HCT116 (cell line): Measurements from ENCODE around the gene MYH11. TPM values are rescaled to one million over a fixed set of nuclear protein-coding genes. Genes with fewer than 3 reads are reported as not detected.
A peak's percentile ranks its signal among the peaks of the same experiment; 100 is the strongest.

Source experiments
- ATAC-seq: fragments of 200-7000 bp; cut with Tn5 transposase; 2 replicates; pipeline ENCODE4 v1.9.1; 2020; ENCODE audit warnings: mild to moderate bottlenecking, moderate library complexity
- BruUV-seq: library from RNA; stranded (reverse); fragments of 400-500 nt; replicated peaks from 2 replicates; lab custom pipeline; 2021; lab: Mats Ljungman, UMichigan
- CTCF ChIA-PET: fragments of 300-600 bp; sonication (Branson Sonifier 250); formaldehyde crosslinking; loops from one replicate; lab custom pipeline; 2021; ENCODE audit warnings: antibody characterized with exemption; lab: Charles Lee
- POLR2A ChIA-PET: fragments of 300-600, 350-600 bp; sonication (Branson Sonifier 250); formaldehyde crosslinking; loops from one replicate; lab custom pipeline; 2021; ENCODE audit warnings: antibody characterized with exemption; lab: Charles Lee
- RAD21 ChIA-PET, 2 experiments: fragments of 300-600 bp; sonication (Branson Sonifier 250); formaldehyde crosslinking; loops; one replicate each; lab custom pipeline; 2023; ENCODE audit warnings: low total read pairs in 2 of 2; ENCODE audit not compliant: uncharacterized antibody in 2 of 2, unreplicated experiment in 2 of 2, low non-redundant PET in 1 of 2; lab: Charles Lee
- DNase-seq: peaks from one replicate; pipeline ENCODE4 v3.0.0-alpha.2; 2010; ENCODE audit warnings: low read depth, low spot score
- H2AFZ ChIP-seq: fragments of 200-600 bp; shearing (Covaris generic), sonication (generic); 2 replicates; pipeline ENCODE4 v1.6.1; 2017; ENCODE audit warnings: low read depth, mixed run types, mixed read lengths, antibody characterized with exemption, low read length; ENCODE audit not compliant: poor library complexity, severe bottlenecking
- H3K27ac ChIP-seq: 2 replicates; pipeline ENCODE4 v1.5.1; 2012; ENCODE audit warnings: low read depth, low read length
- H3K27me3 ChIP-seq: fragments of 200-600 bp; sonication (generic); 2 replicates; pipeline ENCODE4 v1.6.1; 2016; ENCODE audit warnings: mixed run types, low read length, mixed read lengths; ENCODE audit not compliant: insufficient read depth
- H3K36me3 ChIP-seq, 2 experiments: fragments of 200-500 bp in 1 of 2; fragments of 200-600 bp in 1 of 2; sonication (Bioruptor generic) in 1 of 2; sonication (generic) in 1 of 2; 2 replicates each; pipeline versions ENCODE4 v1.5.1 to v1.6.1; 2014 to 2016; ENCODE audit warnings: low read length in 2 of 2, inconsistent platforms in 1 of 2, mixed read lengths in 1 of 2, mixed run types in 1 of 2; ENCODE audit not compliant: insufficient read depth in 2 of 2, control insufficient read depth in 1 of 2
- H3K4me1 ChIP-seq, 2 experiments: fragments of 200-600 bp in 1 of 2; sonication (generic) in 1 of 2; 2 replicates each; pipeline versions ENCODE4 v1.5.1 to v1.6.1; 2012 to 2017; ENCODE audit warnings: low read length in 2 of 2, inconsistent platforms in 1 of 2, mild to moderate bottlenecking in 1 of 2, mixed read lengths in 1 of 2, mixed run types in 1 of 2, moderate library complexity in 1 of 2; ENCODE audit not compliant: insufficient read depth in 2 of 2, control insufficient read depth in 1 of 2
- H3K4me2 ChIP-seq: fragments of 200-600 bp; sonication (generic); 2 replicates; pipeline ENCODE4 v1.6.1; 2017; ENCODE audit warnings: mixed run types, low read length, mixed read lengths
- H3K4me3 ChIP-seq, 2 experiments: fragments of 200-600 bp in 1 of 2; sonication (generic) in 1 of 2; replicated peaks in 1 of 2; 2 replicates each; pipeline ENCODE4 v1.5.1; 2011 to 2016; ENCODE audit warnings: low read length in 2 of 2, control low read depth in 1 of 2, low read depth in 1 of 2, mild to moderate bottlenecking in 1 of 2, mixed read lengths in 1 of 2, mixed run types in 1 of 2
- H3K79me2 ChIP-seq: fragments of 200-600 bp; sonication (generic); 2 replicates; pipeline ENCODE4 v1.6.1; 2017; ENCODE audit warnings: mild to moderate bottlenecking, mixed run types, low read length, moderate library complexity, mixed read lengths; ENCODE audit not compliant: insufficient read depth
- H3K9ac ChIP-seq: fragments of 200-600 bp; sonication (generic); 2 replicates; pipeline ENCODE4 v1.6.1; 2016; ENCODE audit warnings: low read length, mixed read lengths
- H3K9me2 ChIP-seq: fragments of 200-600 bp; sonication (generic), shearing (Covaris generic); 2 replicates; pipeline ENCODE4 v1.6.1; 2017; ENCODE audit warnings: mixed run types, mild to moderate bottlenecking, moderate library complexity; ENCODE audit not compliant: insufficient read depth
- H3K9me3 ChIP-seq, 2 experiments: fragments of 200-500 bp in 1 of 2; fragments of 200-600 bp in 1 of 2; sonication (Bioruptor generic) in 1 of 2; sonication (generic) in 1 of 2; 2 replicates each; pipeline ENCODE4 v1.6.1; 2014 to 2017; ENCODE audit warnings: low read length in 2 of 2, mixed read lengths in 2 of 2, inconsistent platforms in 1 of 2, low read depth in 1 of 2, mild to moderate bottlenecking in 1 of 2, mixed run types in 1 of 2, moderate library complexity in 1 of 2; ENCODE audit not compliant: control insufficient read depth in 1 of 2, insufficient read depth in 1 of 2
- H4K20me1 ChIP-seq: fragments of 200-600 bp; sonication (generic), shearing (Covaris generic); 2 replicates; pipeline ENCODE4 v1.6.1; 2017; ENCODE audit warnings: mixed run types, mild to moderate bottlenecking, moderate library complexity; ENCODE audit not compliant: insufficient read depth
- CBX3 ChIP-seq: IDR thresholded peaks from 2 replicates; pipeline ENCODE4 v1.6.1; 2012; ENCODE audit warnings: low read depth
- CEBPB ChIP-seq: IDR thresholded peaks from 2 replicates; pipeline ENCODE4 v1.6.1; 2012; ENCODE audit warnings: low read depth
- CTCF ChIP-seq, 3 experiments: fragments of 200-600 bp in 1 of 3; sonication (generic) in 1 of 3; IDR thresholded peaks in 2 of 3; conservative IDR thresholded peaks in 1 of 3; 2 replicates each; pipeline ENCODE4 v1.5.1; 2012 to 2017; ENCODE audit warnings: low read depth in 2 of 3, low read length in 2 of 3, antibody characterized with exemption in 1 of 3, borderline replicate concordance in 1 of 3, control low read depth in 1 of 3, mild to moderate bottlenecking in 1 of 3, mixed read lengths in 1 of 3, mixed run types in 1 of 3, moderate library complexity in 1 of 3; ENCODE audit not compliant: insufficient read depth in 1 of 3
- EGR1 ChIP-seq: IDR thresholded peaks from 2 replicates; pipeline ENCODE4 v1.6.1; 2012; ENCODE audit warnings: low read depth
- ELF1 ChIP-seq: IDR thresholded peaks from 2 replicates; pipeline ENCODE4 v1.6.1; 2012; ENCODE audit warnings: low read depth, borderline replicate concordance
- EZH2 ChIP-seq: fragments of 200-600 bp; sonication (generic); IDR thresholded peaks from 2 replicates; pipeline ENCODE4 v1.6.1; 2017; ENCODE audit warnings: antibody characterized with exemption, mixed run types
- EZH2phosphoT487 ChIP-seq: fragments of 200-600 bp; IDR thresholded peaks from 2 replicates; pipeline ENCODE4 v1.6.1; 2018; ENCODE audit warnings: antibody characterized with exemption, borderline replicate concordance
- FOSL1 ChIP-seq: IDR thresholded peaks from 2 replicates; pipeline ENCODE4 v1.6.1; 2012; ENCODE audit warnings: low read depth
- JUND ChIP-seq: IDR thresholded peaks from 2 replicates; pipeline ENCODE4 v1.6.1; 2012
- MAX ChIP-seq: IDR thresholded peaks from 2 replicates; pipeline ENCODE4 v1.6.1; 2012
- POLR2A ChIP-seq: IDR thresholded peaks from 2 replicates; pipeline ENCODE4 v1.7.0; 2011; ENCODE audit warnings: borderline replicate concordance; ENCODE audit not compliant: insufficient read depth, insufficient read length; ENCODE audit errors: extremely low read depth
- POLR2AphosphoS5 ChIP-seq: IDR thresholded peaks from 2 replicates; pipeline ENCODE4 v1.6.1; 2011; ENCODE audit warnings: mild to moderate bottlenecking, low read depth, low read length, moderate library complexity
- RAD21 ChIP-seq: IDR thresholded peaks from 2 replicates; pipeline ENCODE4 v1.6.1; 2012; ENCODE audit warnings: low read depth, mild to moderate bottlenecking
- REST ChIP-seq: IDR thresholded peaks from 2 replicates; pipeline ENCODE4 v1.6.1; 2012; ENCODE audit warnings: low read depth
- SIN3A ChIP-seq: IDR thresholded peaks from 2 replicates; pipeline ENCODE4 v1.6.1; 2012; ENCODE audit warnings: low read depth
- SP1 ChIP-seq: IDR thresholded peaks from 2 replicates; pipeline ENCODE4 v1.6.1; 2012; ENCODE audit warnings: low read depth
- SRF ChIP-seq: IDR thresholded peaks from 2 replicates; pipeline ENCODE4 v1.6.1; 2012; ENCODE audit warnings: low read depth
- TCF7L2 ChIP-seq: IDR thresholded peaks from 2 replicates; pipeline ENCODE4 v1.7.0; 2011; ENCODE audit warnings: borderline replicate concordance, inconsistent platforms; ENCODE audit not compliant: insufficient read depth, insufficient read length; ENCODE audit errors: extremely low read depth
- ZBTB33 ChIP-seq: IDR thresholded peaks from 2 replicates; pipeline ENCODE4 v1.6.1; 2011; ENCODE audit warnings: mild to moderate bottlenecking, low read length, moderate library complexity; ENCODE audit not compliant: insufficient replicate concordance; ENCODE audit errors: extremely low read depth
- ZFX ChIP-seq: fragments of 450-650 bp; IDR thresholded peaks from 2 replicates; pipeline ENCODE4 v1.6.1; 2017
- ZNF274 ChIP-seq: fragments of 200-500 bp; sonication (Bioruptor generic); IDR thresholded peaks from 2 replicates; pipeline ENCODE4 v1.6.1; 2014; ENCODE audit warnings: mild to moderate bottlenecking, low read depth, low read length, inconsistent platforms
- intact Hi-C: fragments of 100-400 bp; cut with micrococcal nuclease; formaldehyde crosslinking; loops from 2 replicates; pipeline ENCODE4 v1.10.0; 2022
- total RNA-seq: library from RNA; stranded (reverse); gene quantifications from one replicate; pipeline ENCODE4 v1.2.1, GENCODE V29; 2021; ENCODE audit not compliant: unreplicated experiment

MYH11 gene
- total RNA-seq, 1 experiment from 2014 or later, result 0.61 TPM

- POLR2A ChIA-PET, result interaction anchor here (0.7 to 1.9 kb wide), 6 partner anchors 8 to 60 kb away, joined by 3 to 18 read pairs (median 3); partner anchors contain the start of gene CEP20
- Histone ChIP-seq H3K4me2 (peak overlapping the region; percentile 75), H4K20me1 (no peaks in the 10 kb centered on the region), H3K9me2 (no peaks in the 10 kb centered on the region), H3K9ac (peak overlapping the region; percentile 55), H3K36me3 (no peaks in the 10 kb centered on the region), H2AFZ (no peak overlapping the region), H3K27me3 (no peaks in the 10 kb centered on the region), H3K4me1 (peaks cover 46 to 73% of the 10 kb centered on the region in 2 experiments), H3K4me3 (peak overlapping the region; percentile 11 to 38), H3K79me2 (no peaks in the 10 kb centered on the region), H3K9me3 (no peaks in the 10 kb centered on the region), H3K27ac (peak overlapping the region; percentile 87)
- ATAC-seq (peak; percentile 93), DNase-seq (peak; percentile 99)
- CTCF ChIA-PET, result interaction anchor here (0.9 to 1.7 kb wide), 4 partner anchors 10 to 25 kb away, joined by 3 to 4 read pairs (median 4); partner anchors contain the start of gene CEP20
- BruUV-seq, result no TSS peak
- intact Hi-C loops, result no loop called here
- RAD21 ChIA-PET, result interaction anchor here (0.5 to 1.0 kb wide), 3 partner anchors 9 to 194 kb away, joined by 3 to 4 read pairs (median 3); partner anchors contain the start of gene CEP20 (in 1 of the 2)
- TF ChIP-seq RAD21, result peak; percentile 51
- peak; percentile 99 for TF ChIP-seq FOSL1
- TF ChIP-seq MAX, result peak; percentile 79
- no peak for TF ChIP-seq ZFX
- TF ChIP-seq ELF1, result no peak; the same call in 1 of the 2 replicates
- TF ChIP-seq POLR2A, result no peak
- peak; percentile 95 for TF ChIP-seq CEBPB
- no peak for TF ChIP-seq ZNF274
- peak; percentile 70; the same call in 1 of the 2 replicates for TF ChIP-seq SRF
- TF ChIP-seq SIN3A, result peak; percentile 93
- TF ChIP-seq REST, result no peak
- TF ChIP-seq POLR2AphosphoS5, result peak; percentile 67
- TF ChIP-seq EZH2phosphoT487, result no peak
- TF ChIP-seq CBX3, result peak; percentile 98
- TF ChIP-seq JUND, result peak; percentile 99
- peak; percentile 100 for TF ChIP-seq TCF7L2
- TF ChIP-seq EZH2, result no peak
- TF ChIP-seq SP1, result peak; percentile 97
- TF ChIP-seq EGR1, result no peak
- no peak for TF ChIP-seq ZBTB33
- TF ChIP-seq CTCF (IDR thresholded peaks at IDR 0.05 in 2 of 3, conservative IDR thresholded peaks at IDR 0.05 in 1 of 3; ENCODE audit: borderline replicate concordance in 1 of 3, insufficient read depth in 1 of 3, low read depth in 2 of 3, low read length in 2 of 3), result no peak
Measured at GRCh38 chr16:15899538-15900100, 42.8 kb upstream of the MYH11 start.
